GM12874 (cell line): ENCODE data around the gene FGGY.

Experiments used
- CTCF ChIP-seq: IDR thresholded peaks from 2 replicates; pipeline ENCODE4 v1.5.1; 2011; ENCODE audit warnings: low read depth, mild to moderate bottlenecking, control low read depth, low read length, moderate library complexity; ENCODE audit not compliant: insufficient read depth

Gene FGGY

GRCh38 chr1:59674595-59674994 lies 377.7 kb downstream of the FGGY start:
- TF ChIP-seq CTCF: no peak

GRCh38 chr1:59675936-59676335 lies 379.0 kb downstream of the FGGY start:
- no peak for TF ChIP-seq CTCF

DNA sequence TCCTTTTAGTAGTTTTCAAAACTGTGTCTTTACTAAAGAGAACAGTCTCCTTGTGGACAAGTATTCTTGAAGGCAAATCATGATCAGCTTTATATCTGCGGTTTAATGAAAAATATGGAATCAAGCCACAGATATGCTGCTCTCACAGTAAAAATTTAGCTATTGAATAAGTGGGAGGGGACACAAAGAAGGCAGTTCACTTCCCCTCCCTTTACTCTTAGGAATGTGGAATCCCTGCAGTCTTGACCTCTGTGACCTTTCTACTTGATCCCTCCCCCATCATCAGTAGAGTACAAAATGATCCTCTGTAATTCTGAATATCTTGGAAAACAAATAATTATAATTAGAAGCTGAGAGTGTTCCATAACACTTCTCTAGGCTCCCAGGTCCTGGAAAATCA lies 381.1 kb downstream of the FGGY start:
- TF ChIP-seq CTCF: no peak

- TF ChIP-seq CTCF: no peak
These were observed 381.8 kb downstream of the FGGY start for GRCh38 chr1:59678493-59679228.

DNA sequence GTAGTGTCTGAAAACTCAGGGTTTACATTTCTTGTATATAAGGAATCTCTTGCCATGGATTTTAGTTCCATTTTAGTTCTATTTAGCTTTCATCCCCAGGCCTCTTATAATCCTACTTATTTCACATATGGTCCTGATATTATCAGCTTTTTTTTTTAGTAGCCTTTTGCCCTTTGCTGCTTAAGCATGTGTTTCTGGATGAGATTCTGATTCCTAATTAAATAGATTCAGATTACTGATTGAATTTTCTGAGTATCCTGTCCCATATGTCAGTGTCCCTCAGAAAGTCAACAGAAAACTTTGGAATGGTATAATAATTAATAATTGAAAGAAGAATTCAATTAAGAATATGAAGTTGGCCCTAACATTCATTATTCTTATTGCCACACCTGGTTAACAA lies 383.1 kb downstream of the FGGY start:
- no peak for TF ChIP-seq CTCF

- TF ChIP-seq CTCF: no peak
These were observed 385.6 kb downstream of the FGGY start for GRCh38 chr1:59682396-59683080.

GRCh38 chr1:59683197-59683596 lies 386.3 kb downstream of the FGGY start:
- TF ChIP-seq CTCF: no peak
